HepG2 (cell line): ENCODE data around the gene PRR29. TPM values are rescaled to one million over a fixed set of nuclear protein-coding genes. Genes with fewer than 3 reads are reported as not detected.
A peak's percentile ranks its signal among the peaks of the same experiment; 100 is the strongest.

Experiments
- ATM ChIP-seq: fragments of 450-650 bp; IDR thresholded peaks from 2 replicates; pipeline ENCODE4 v1.7.1; 2017; ENCODE audit warnings: mild to moderate bottlenecking, borderline replicate concordance
- BRF2 ChIP-seq: sonication (generic); formaldehyde crosslinking; IDR thresholded peaks from 2 replicates; pipeline ENCODE4 v1.8.1; 2022; ENCODE audit warnings: mild to moderate bottlenecking, missing genetic modification reagents
- CHD4 ChIP-seq: fragments of 200-600 bp; sonication (generic); IDR thresholded peaks from 2 replicates; pipeline ENCODE4 v1.7.0; 2017; ENCODE audit warnings: mild to moderate bottlenecking, low read length, borderline replicate concordance
- HDAC2 ChIP-seq: sonication (generic); formaldehyde crosslinking; IDR thresholded peaks from 2 replicates; pipeline ENCODE4 v1.4.0; 2020; ENCODE audit warnings: missing genetic modification reagents
- HNRNPUL1 ChIP-seq: fragments of 200-400 bp; formaldehyde crosslinking; IDR thresholded peaks from 2 replicates; pipeline ENCODE4 v1.6.1; 2017; ENCODE audit warnings: low read depth, mild to moderate bottlenecking, low read length, moderate library complexity
- IRF9 ChIP-seq: sonication (generic); formaldehyde crosslinking; IDR thresholded peaks from 2 replicates; pipeline ENCODE4 v1.8.0; 2022; ENCODE audit warnings: missing genetic modification reagents, mild to moderate bottlenecking, borderline replicate concordance
- KDM2A ChIP-seq: sonication (generic); formaldehyde crosslinking; IDR thresholded peaks from 2 replicates; pipeline ENCODE4 v1.4.0; 2020; ENCODE audit warnings: low read depth, missing genetic modification reagents, borderline replicate concordance
- MBD4 ChIP-seq: IDR thresholded peaks from 2 replicates; pipeline ENCODE4 v1.6.1; 2012; ENCODE audit warnings: low read length, inconsistent platforms, borderline replicate concordance
- MED13 ChIP-seq: sonication (generic); formaldehyde crosslinking; IDR thresholded peaks from 2 replicates; pipeline ENCODE4 v1.5.0; 2020; ENCODE audit warnings: missing genetic modification reagents
- MEIS2 ChIP-seq: sonication (generic); formaldehyde crosslinking; IDR thresholded peaks from 2 replicates; pipeline ENCODE4 v1.9.0; 2021; ENCODE audit warnings: mild to moderate bottlenecking, missing genetic modification reagents
- PHF21A ChIP-seq: sonication (generic); formaldehyde crosslinking; IDR thresholded peaks from 2 replicates; pipeline ENCODE4 v1.5.0; 2020; ENCODE audit warnings: mild to moderate bottlenecking, missing genetic modification reagents
- RBAK ChIP-seq: sonication (generic); formaldehyde crosslinking; IDR thresholded peaks from 2 replicates; pipeline ENCODE4 v1.5.1; 2020; ENCODE audit warnings: mild to moderate bottlenecking, missing genetic modification reagents
- RBM22 ChIP-seq: fragments of 200-400 bp; formaldehyde crosslinking; optimal IDR thresholded peaks from 2 replicates; pipeline ENCODE3; 2017; ENCODE audit warnings: mild to moderate bottlenecking, low read length, moderate library complexity
- THAP11 ChIP-seq: IDR thresholded peaks from 2 replicates; pipeline ENCODE4 v1.6.1; 2016; ENCODE audit warnings: missing biosample characterization, missing genetic modification reagents
- ZBED4 ChIP-seq: sonication (generic); formaldehyde crosslinking; IDR thresholded peaks from 2 replicates; pipeline ENCODE4 v1.4.0; 2020; ENCODE audit warnings: missing genetic modification reagents, borderline replicate concordance
- ZNF12 ChIP-seq: sonication (generic); formaldehyde crosslinking; IDR thresholded peaks from 2 replicates; pipeline ENCODE4 v1.5.0; 2020; ENCODE audit warnings: missing genetic modification reagents
- ZNF430 ChIP-seq: sonication (generic); formaldehyde crosslinking; IDR thresholded peaks from 2 replicates; pipeline ENCODE4 v1.9.0; 2021; ENCODE audit warnings: mild to moderate bottlenecking, missing genetic modification reagents
- ZNF543 ChIP-seq: sonication (generic); formaldehyde crosslinking; IDR thresholded peaks from 2 replicates; pipeline ENCODE4 v1.4.0; 2020; ENCODE audit warnings: mild to moderate bottlenecking, missing genetic modification reagents
- ZNF547 ChIP-seq: sonication (generic); formaldehyde crosslinking; IDR thresholded peaks from 2 replicates; pipeline ENCODE4 v1.5.1; 2020; ENCODE audit warnings: mild to moderate bottlenecking, missing genetic modification reagents
- ZNF709 ChIP-seq: sonication (generic); formaldehyde crosslinking; IDR thresholded peaks from 2 replicates; pipeline ENCODE4 v1.5.0; 2020; ENCODE audit warnings: mild to moderate bottlenecking, missing genetic modification reagents
- ZNF776 ChIP-seq: sonication (generic); formaldehyde crosslinking; IDR thresholded peaks from 2 replicates; pipeline ENCODE4 v1.4.0; 2020; ENCODE audit warnings: mild to moderate bottlenecking, missing genetic modification reagents
- polyA plus RNA-seq, 8 experiments: library from polyadenylated mRNA; depleted of rRNA in 3 of 8; stranded (reverse) in 7 of 8; unstranded in 1 of 8; fragments of >200 nt; fragmentation: Illumina TruSeq in 4 of 8; extraction: Trizol in 4 of 8; gene quantifications; 2 replicates each; pipeline versions ENCODE4 v1.2.1 to v1.2.3, GENCODE V29; 2011 to 2016; ENCODE audit warnings: low read depth in 4 of 8, missing spikeins in 1 of 8, mixed read lengths in 1 of 8; ENCODE audit not compliant: insufficient read depth in 1 of 8
- total RNA-seq, 5 experiments: library from RNA; depleted of rRNA; stranded (reverse); fragments of >200 nt; fragmentation: Illumina TruSeq; extraction: Trizol; gene quantifications; 2 replicates each; pipeline ENCODE4 v1.2.3, GENCODE V29; 2016; ENCODE audit warnings: low read depth in 1 of 5
- TF ChIP-seq, protein P1 (sequence below): sonication (generic); formaldehyde crosslinking; IDR thresholded peaks from 2 replicates; pipeline ENCODE4 v1.4.0; 2020; ENCODE audit warnings: missing genetic modification reagents

Gene PRR29
- total and polyA plus RNA-seq, 2 of the 13 experiments (the other 11 are each of a cell fraction or from before 2014, with no cell fraction given), result 0.07 to 0.20 TPM

- TF ChIP-seq HNRNPUL1 (no peak), ZNF776 (CRISPR knock-in tag) (no peak), ATM (no peak), PHF21A (CRISPR knock-in tag) (no peak), ZNF547 (no peak), RBAK (CRISPR knock-in tag) (no peak), HDAC2 (CRISPR knock-in tag) (no peak; the same call in 1 of the 2 replicates), KDM2A (no peak; the same call in 1 of the 2 replicates), RBM22 (no peak), ZBED4 (no peak), ZNF12 (CRISPR knock-in tag) (no peak), MED13 (no peak), ZNF430 (peak; percentile 61; the same call in 1 of the 2 replicates), MEIS2 (CRISPR knock-in tag) (no peak), ZNF709 (CRISPR knock-in tag) (no peak), BRF2 (CRISPR knock-in tag) (no peak), THAP11 (peak; percentile 43), CHD4 (no peak), ZNF543 (CRISPR knock-in tag) (no peak), MBD4 (no peak), IRF9 (CRISPR knock-in tag) (no peak)
- TF ChIP-seq, protein P1, sequence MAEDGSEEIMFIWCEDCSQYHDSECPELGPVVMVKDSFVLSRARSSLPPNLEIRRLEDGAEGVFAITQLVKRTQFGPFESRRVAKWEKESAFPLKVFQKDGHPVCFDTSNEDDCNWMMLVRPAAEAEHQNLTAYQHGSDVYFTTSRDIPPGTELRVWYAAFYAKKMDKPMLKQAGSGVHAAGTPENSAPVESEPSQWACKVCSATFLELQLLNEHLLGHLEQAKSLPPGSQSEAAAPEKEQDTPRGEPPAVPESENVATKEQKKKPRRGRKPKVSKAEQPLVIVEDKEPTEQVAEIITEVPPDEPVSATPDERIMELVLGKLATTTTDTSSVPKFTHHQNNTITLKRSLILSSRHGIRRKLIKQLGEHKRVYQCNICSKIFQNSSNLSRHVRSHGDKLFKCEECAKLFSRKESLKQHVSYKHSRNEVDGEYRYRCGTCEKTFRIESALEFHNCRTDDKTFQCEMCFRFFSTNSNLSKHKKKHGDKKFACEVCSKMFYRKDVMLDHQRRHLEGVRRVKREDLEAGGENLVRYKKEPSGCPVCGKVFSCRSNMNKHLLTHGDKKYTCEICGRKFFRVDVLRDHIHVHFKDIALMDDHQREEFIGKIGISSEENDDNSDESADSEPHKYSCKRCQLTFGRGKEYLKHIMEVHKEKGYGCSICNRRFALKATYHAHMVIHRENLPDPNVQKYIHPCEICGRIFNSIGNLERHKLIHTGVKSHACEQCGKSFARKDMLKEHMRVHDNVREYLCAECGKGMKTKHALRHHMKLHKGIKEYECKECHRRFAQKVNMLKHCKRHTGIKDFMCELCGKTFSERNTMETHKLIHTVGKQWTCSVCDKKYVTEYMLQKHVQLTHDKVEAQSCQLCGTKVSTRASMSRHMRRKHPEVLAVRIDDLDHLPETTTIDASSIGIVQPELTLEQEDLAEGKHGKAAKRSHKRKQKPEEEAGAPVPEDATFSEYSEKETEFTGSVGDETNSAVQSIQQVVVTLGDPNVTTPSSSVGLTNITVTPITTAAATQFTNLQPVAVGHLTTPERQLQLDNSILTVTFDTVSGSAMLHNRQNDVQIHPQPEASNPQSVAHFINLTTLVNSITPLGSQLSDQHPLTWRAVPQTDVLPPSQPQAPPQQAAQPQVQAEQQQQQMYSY (CRISPR knock-in tag), result no peak
Observed at GRCh38 chr17:64006361-64007088, 8.4 kb downstream of the PRR29 start (continued).
